ENCODE data around the gene YBX2.

Gene YBX2

GRCh38 chr17:7262935-7263800 is 31.3 kb downstream of the YBX2 start:
- no peak overlapping the region for H3K4me3 ChIP-seq (ENCODE audit: low read depth, low read length)

GRCh38 chr17:7262192-7262934 is 32.1 kb downstream of the YBX2 start, which contains the start of gene CLDN7:
Gene CLDN7 (minus strand): TSS chr17:7262478. CDS start chr17:7262043, 435 bp downstream.
- DNase-seq: no peak
- H3K4me1 ChIP-seq: no peaks in the 10 kb centered on the region

More at GRCh38 chr17:7262935-7263800, 31.3 kb downstream of the YBX2 start:
- no peak for DNase-seq
- Histone ChIP-seq H3K36me3 (no peaks in the 10 kb centered on the region), H3K9me3 (no peaks in the 10 kb centered on the region), H3K27me3 (peaks cover 5% of the 10 kb centered on the region; the same call in 1 of the 2 replicates), H3K4me1 (no peaks in the 10 kb centered on the region)
- no peak for TF ChIP-seq CTCF (IDR thresholded peaks at IDR 0.05; ENCODE audit: low read depth, low read length)

GRCh38 chr17:7261379-7262191 is 32.9 kb downstream of the YBX2 start:
- Histone ChIP-seq H3K27me3 (peaks cover 5% of the 10 kb centered on the region; the same call in 1 of the 2 replicates), H3K9me3 (no peaks in the 10 kb centered on the region), H3K4me3 (ENCODE audit: low read depth, low read length) (peak overlapping the region; percentile 46), H3K4me1 (no peaks in the 10 kb centered on the region), H3K36me3 (no peaks in the 10 kb centered on the region)
- no peak for TF ChIP-seq CTCF (IDR thresholded peaks at IDR 0.05; ENCODE audit: low read depth, low read length)
- no peak for DNase-seq

More at GRCh38 chr17:7262192-7262934, 32.1 kb downstream of the YBX2 start, which contains the start of gene CLDN7:
- H3K36me3 ChIP-seq: no peaks in the 10 kb centered on the region
- TF ChIP-seq CTCF (IDR thresholded peaks at IDR 0.05; ENCODE audit: low read depth, low read length): no peak
- H3K9me3 ChIP-seq: no peaks in the 10 kb centered on the region
- peaks cover 5% of the 10 kb centered on the region; the same call in 1 of the 2 replicates for H3K27me3 ChIP-seq
- peak within 1 kb of the TSS; percentile 46 for H3K4me3 ChIP-seq (ENCODE audit: low read depth, low read length)

GRCh38 chr17:7260651-7261378 is 33.6 kb downstream of the YBX2 start:
- no peaks in the 10 kb centered on the region for H3K9me3 ChIP-seq
- no peaks in the 10 kb centered on the region for H3K36me3 ChIP-seq
- no peaks in the 10 kb centered on the region for H3K4me1 ChIP-seq
- peaks cover 5% of the 10 kb centered on the region; the same call in 1 of the 2 replicates for H3K27me3 ChIP-seq
- no peak for TF ChIP-seq CTCF (IDR thresholded peaks at IDR 0.05; ENCODE audit: low read depth, low read length)
- DNase-seq: peak; percentile 22
- H3K4me3 ChIP-seq (ENCODE audit: low read depth, low read length): peak overlapping the region; percentile 46

- H3K4me1 ChIP-seq: no peaks in the 10 kb centered on the region
- no peaks in the 10 kb centered on the region for H3K36me3 ChIP-seq
- no peak for DNase-seq
- no peaks in the 10 kb centered on the region for H3K9me3 ChIP-seq
- peaks cover 5% of the 10 kb centered on the region; the same call in 1 of the 2 replicates for H3K27me3 ChIP-seq
- H3K4me3 ChIP-seq (ENCODE audit: low read depth, low read length): no peak overlapping the region
- TF ChIP-seq CTCF (IDR thresholded peaks at IDR 0.05; ENCODE audit: low read depth, low read length): no peak
Observed at GRCh38 chr17:7260151-7260550, 34.3 kb downstream of the YBX2 start.

All from BE2C (cell line).